Measurements from ENCODE around the gene NSUN5.

DNA sequence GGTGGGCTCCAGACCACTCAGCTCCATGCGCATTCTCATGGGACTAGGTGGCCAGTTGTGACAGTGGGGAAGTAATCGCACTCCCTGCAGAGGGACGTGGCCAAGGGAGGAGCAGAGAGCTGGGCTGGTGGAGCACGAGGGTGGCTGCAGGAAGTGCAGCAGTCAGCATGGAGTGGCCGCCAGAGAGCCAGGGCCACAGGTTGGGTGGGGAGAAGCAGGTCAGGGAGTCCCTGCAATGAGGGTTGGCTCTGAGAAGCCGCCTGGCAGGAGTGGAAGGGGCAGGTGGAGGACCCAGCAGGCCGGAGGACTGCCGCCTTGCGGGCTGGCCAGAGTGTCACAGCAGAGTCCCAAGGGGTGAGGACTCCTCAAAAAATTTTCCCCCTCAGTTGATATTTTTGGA is 45.6 kb upstream of the NSUN5 start:
- TF ChIP-seq, protein P1, sequence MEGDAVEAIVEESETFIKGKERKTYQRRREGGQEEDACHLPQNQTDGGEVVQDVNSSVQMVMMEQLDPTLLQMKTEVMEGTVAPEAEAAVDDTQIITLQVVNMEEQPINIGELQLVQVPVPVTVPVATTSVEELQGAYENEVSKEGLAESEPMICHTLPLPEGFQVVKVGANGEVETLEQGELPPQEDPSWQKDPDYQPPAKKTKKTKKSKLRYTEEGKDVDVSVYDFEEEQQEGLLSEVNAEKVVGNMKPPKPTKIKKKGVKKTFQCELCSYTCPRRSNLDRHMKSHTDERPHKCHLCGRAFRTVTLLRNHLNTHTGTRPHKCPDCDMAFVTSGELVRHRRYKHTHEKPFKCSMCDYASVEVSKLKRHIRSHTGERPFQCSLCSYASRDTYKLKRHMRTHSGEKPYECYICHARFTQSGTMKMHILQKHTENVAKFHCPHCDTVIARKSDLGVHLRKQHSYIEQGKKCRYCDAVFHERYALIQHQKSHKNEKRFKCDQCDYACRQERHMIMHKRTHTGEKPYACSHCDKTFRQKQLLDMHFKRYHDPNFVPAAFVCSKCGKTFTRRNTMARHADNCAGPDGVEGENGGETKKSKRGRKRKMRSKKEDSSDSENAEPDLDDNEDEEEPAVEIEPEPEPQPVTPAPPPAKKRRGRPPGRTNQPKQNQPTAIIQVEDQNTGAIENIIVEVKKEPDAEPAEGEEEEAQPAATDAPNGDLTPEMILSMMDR (conservative IDR thresholded peaks at IDR 0.05 in 1 of 2, IDR thresholded peaks at IDR 0.05 in 1 of 2; ENCODE audit: low read depth in 1 of 2, low read length in 2 of 2) = no peak
- no peak for TF ChIP-seq EZH2 (IDR thresholded peaks at IDR 0.05; ENCODE audit: low read length, missing control alignments)

All from fibroblast of lung (primary cell).